Stimulated activated CD4-positive, alpha-beta T cell treated with anti-CD3 and anti-CD28 coated beads, Interleukin-4, amount 100 ng/mL, for 24 hours (primary cell): ENCODE data around the gene ATP2B2.

ENCODE experiments used
- DNase-seq: peaks from one replicate; pipeline ENCODE4 v3.0.0-alpha.2; 2020

Gene ATP2B2

GRCh38 chr3:10423171-10423882 lies 82.1 kb downstream of the ATP2B2 start:
- DNase-seq, result no peak

- no peak for DNase-seq
Measured at GRCh38 chr3:10421996-10422395, 83.4 kb downstream of the ATP2B2 start.

GRCh38 chr3:10420745-10421475 lies 84.5 kb downstream of the ATP2B2 start:
- DNase-seq, result no peak

- peak; percentile 35 for DNase-seq
Measured at GRCh38 chr3:10419637-10420232, 85.7 kb downstream of the ATP2B2 start.

- no peak for DNase-seq
Measured at GRCh38 chr3:10417847-10418246, 87.5 kb downstream of the ATP2B2 start.

GRCh38 chr3:10416730-10417300 lies 88.6 kb downstream of the ATP2B2 start:
- no peak for DNase-seq

- DNase-seq, result no peak
Measured at GRCh38 chr3:10413041-10413440, 92.3 kb downstream of the ATP2B2 start.

GRCh38 chr3:10411598-10412332 lies 93.6 kb downstream of the ATP2B2 start:
- no peak for DNase-seq

- DNase-seq, result no peak
Measured at GRCh38 chr3:10410383-10411002, 94.9 kb downstream of the ATP2B2 start.

- no peak for DNase-seq
Measured at GRCh38 chr3:10408680-10409079, 96.7 kb downstream of the ATP2B2 start.

- DNase-seq, result no peak
Measured at GRCh38 chr3:10407361-10407760, 98.0 kb downstream of the ATP2B2 start.

GRCh38 chr3:10406414-10406813 lies 99.0 kb downstream of the ATP2B2 start:
- no peak for DNase-seq

GRCh38 chr3:10405816-10406215 lies 99.6 kb downstream of the ATP2B2 start:
- no peak for DNase-seq

- no peak for DNase-seq
Measured at GRCh38 chr3:10404876-10405275, 100.5 kb downstream of the ATP2B2 start.

GRCh38 chr3:10404377-10404776 lies 101.0 kb downstream of the ATP2B2 start:
- DNase-seq, result no peak

- DNase-seq, result no peak
Measured at GRCh38 chr3:10401990-10402761, 103.2 kb downstream of the ATP2B2 start.

- DNase-seq, result no peak
Measured at GRCh38 chr3:10400749-10401495, 104.5 kb downstream of the ATP2B2 start.

GRCh38 chr3:10400050-10400748 lies 105.2 kb downstream of the ATP2B2 start:
- DNase-seq, result no peak

GRCh38 chr3:10399634-10400033 lies 105.8 kb downstream of the ATP2B2 start:
- DNase-seq, result no peak

GRCh38 chr3:10398341-10398740 lies 107.0 kb downstream of the ATP2B2 start:
- DNase-seq, result no peak
